Calu3 (cell line): ENCODE data around the gene NRCAM. TPM values are rescaled to one million over a fixed set of nuclear protein-coding genes. Genes with fewer than 3 reads are reported as not detected.
A peak's percentile ranks its signal among the peaks of the same experiment; 100 is the strongest.

Experiments used
- BruUV-seq: library from RNA; stranded (reverse); fragments of 400-500 nt; replicated peaks from 2 replicates; lab custom pipeline; 2021; lab: Mats Ljungman, UMichigan
- CTCF ChIA-PET: fragments of 300-600 bp; sonication (Branson Sonifier 250); formaldehyde crosslinking; loops from one replicate; lab custom pipeline; 2022; ENCODE audit warnings: antibody characterized with exemption; lab: Charles Lee
- DNase-seq: peaks from one replicate; pipeline ENCODE4 v3.0.0; 2022
- H3K27ac Mint-ChIP-seq: one replicate; pipeline ENCODE4 v1.8.0; 2022; ENCODE audit warnings: mixed read lengths; ENCODE audit not compliant: unreplicated experiment
- H3K27me3 Mint-ChIP-seq: one replicate; pipeline ENCODE4 v1.8.0; 2022; ENCODE audit warnings: mixed read lengths; ENCODE audit not compliant: unreplicated experiment
- H3K36me3 Mint-ChIP-seq: one replicate; pipeline ENCODE4 v1.8.0; 2022; ENCODE audit warnings: mild to moderate bottlenecking, moderate library complexity, mixed read lengths; ENCODE audit not compliant: insufficient read depth, unreplicated experiment
- H3K4me1 Mint-ChIP-seq: one replicate; pipeline ENCODE4 v1.8.0; 2022; ENCODE audit warnings: mild to moderate bottlenecking, low read depth, mixed read lengths; ENCODE audit not compliant: unreplicated experiment
- H3K4me3 Mint-ChIP-seq: one replicate; pipeline ENCODE4 v1.8.0; 2022; ENCODE audit warnings: mild to moderate bottlenecking, low read depth, moderate library complexity, mixed read lengths; ENCODE audit not compliant: unreplicated experiment
- H3K9me3 Mint-ChIP-seq: one replicate; pipeline ENCODE4 v1.8.0; 2022; ENCODE audit warnings: low read depth, mixed read lengths; ENCODE audit not compliant: unreplicated experiment
- CTCF ChIP-seq: fragments of 200-600 bp; IDR thresholded peaks from one replicate; pipeline ENCODE4 v1.8.0; 2022; ENCODE audit warnings: antibody characterized with exemption; ENCODE audit not compliant: unreplicated experiment
- intact Hi-C: fragments of 100-400 bp; cut with micrococcal nuclease; formaldehyde crosslinking; loops from one replicate; pipeline ENCODE4 v1.10.0; 2022; ENCODE audit not compliant: unreplicated experiment
- total RNA-seq: library from RNA; stranded (reverse); gene quantifications from 2 replicates; pipeline ENCODE4 v1.2.3, GENCODE V29; 2022

Gene NRCAM
- total RNA-seq, 1 experiment from 2014 or later = 15.0 TPM

GRCh38 chr7:108307194-108307593, 149.0 kb downstream of the NRCAM start:
- H3K4me1 Mint-ChIP-seq = peaks cover 2% of the 10 kb centered on the region
- H3K9me3 Mint-ChIP-seq = no peaks in the 10 kb centered on the region
- no peak overlapping the region for H3K27ac Mint-ChIP-seq
- no peak for DNase-seq
- CTCF ChIA-PET = no interaction called here
- no peak for TF ChIP-seq CTCF
- no TSS peak for BruUV-seq
- H3K36me3 Mint-ChIP-seq = no peaks in the 10 kb centered on the region
- H3K27me3 Mint-ChIP-seq = no peaks in the 10 kb centered on the region
- H3K4me3 Mint-ChIP-seq = no peak overlapping the region
- intact Hi-C loops = no loop called here

GRCh38 chr7:108303332-108303731, 152.9 kb downstream of the NRCAM start:
- CTCF ChIA-PET = no interaction called here
- BruUV-seq = no TSS peak
- no peaks in the 10 kb centered on the region for H3K27me3 Mint-ChIP-seq
- no peaks in the 10 kb centered on the region for H3K9me3 Mint-ChIP-seq
- H3K4me3 Mint-ChIP-seq = no peak overlapping the region
- DNase-seq = no peak
- no peaks in the 10 kb centered on the region for H3K36me3 Mint-ChIP-seq
- peaks cover 22% of the 10 kb centered on the region for H3K4me1 Mint-ChIP-seq
- intact Hi-C loops = no loop called here
- H3K27ac Mint-ChIP-seq = no peak overlapping the region
- no peak for TF ChIP-seq CTCF

GRCh38 chr7:108301387-108301786, 154.8 kb downstream of the NRCAM start:
- no peaks in the 10 kb centered on the region for H3K27me3 Mint-ChIP-seq
- no peak overlapping the region for H3K27ac Mint-ChIP-seq
- no peak for DNase-seq
- BruUV-seq = no TSS peak
- intact Hi-C loops = no loop called here
- H3K4me3 Mint-ChIP-seq = no peak overlapping the region
- no peaks in the 10 kb centered on the region for H3K9me3 Mint-ChIP-seq
- no peaks in the 10 kb centered on the region for H3K36me3 Mint-ChIP-seq
- TF ChIP-seq CTCF = no peak
- H3K4me1 Mint-ChIP-seq = peaks cover 31% of the 10 kb centered on the region
- CTCF ChIA-PET = no interaction called here

GRCh38 chr7:108299251-108299973, 156.8 kb downstream of the NRCAM start:
- CTCF ChIA-PET = interaction anchor here (0.6 to 0.7 kb wide), 2 partner anchors 9 to 1217 kb away, joined by 3 to 6 read pairs; no protein-coding TSS in a partner anchor
- Mint-ChIP-seq H3K4me1 (peaks cover 40% of the 10 kb centered on the region), H3K9me3 (no peaks in the 10 kb centered on the region), H3K4me3 (peak overlapping the region; percentile 26), H3K27me3 (no peaks in the 10 kb centered on the region), H3K36me3 (no peaks in the 10 kb centered on the region), H3K27ac (peak overlapping the region; percentile 58)
- no TSS peak for BruUV-seq
- DNase-seq = peak; percentile 4
- no peak for TF ChIP-seq CTCF
- intact Hi-C loops = no loop called here
